M059J (cell line): ENCODE data around the gene PPP2R2D. TPM values are rescaled to one million over a fixed set of nuclear protein-coding genes. Genes with fewer than 3 reads are reported as not detected.
A peak's percentile ranks its signal among the peaks of the same experiment; 100 is the strongest.

Experiments used
- DNase-seq: peaks from one replicate; pipeline ENCODE4 v3.0.0-alpha.2; 2012; ENCODE audit warnings: low read depth
- total RNA-seq: library from RNA; depleted of rRNA; stranded (reverse); fragments of >200 nt; shearing (Covaris generic); gene quantifications from 2 replicates; pipeline ENCODE4 v1.2.3, GENCODE V29; 2014; rRNA removed

Gene PPP2R2D
- 28.3 and 36.1 TPM in 2 replicates for total RNA-seq

- DNase-seq, result peak; percentile 85
Observed at GRCh38 chr10:131900350-131901152, at the start of gene PPP2R2D. PPP2R2D (plus strand) TSS chr10:131901008; CDS start chr10:131901149, 141 bp downstream.

- DNase-seq, result no peak
Observed at GRCh38 chr10:131851346-131851745, 49.5 kb upstream of the PPP2R2D start.

- no peak for DNase-seq
Observed at GRCh38 chr10:131852176-131852822, 48.5 kb upstream of the PPP2R2D start.

- DNase-seq, result no peak
Observed at GRCh38 chr10:131852823-131853609, 47.8 kb upstream of the PPP2R2D start.

- no peak for DNase-seq
Observed at GRCh38 chr10:131853610-131853964, 47.2 kb upstream of the PPP2R2D start.

- no peak for DNase-seq
Observed at GRCh38 chr10:131854579-131855335, 46.1 kb upstream of the PPP2R2D start.

GRCh38 chr10:131855461-131856401 lies 45.1 kb upstream of the PPP2R2D start:
- DNase-seq, result no peak

- DNase-seq, result no peak
Observed at GRCh38 chr10:131856441-131857094, 44.2 kb upstream of the PPP2R2D start.

- no peak for DNase-seq
Observed at GRCh38 chr10:131857156-131858117, 43.4 kb upstream of the PPP2R2D start.

GRCh38 chr10:131858118-131858515 lies 42.7 kb upstream of the PPP2R2D start:
- no peak for DNase-seq

GRCh38 chr10:131858583-131859340 lies 42.0 kb upstream of the PPP2R2D start:
- no peak for DNase-seq

GRCh38 chr10:131859341-131860020 lies 41.3 kb upstream of the PPP2R2D start:
- DNase-seq, result no peak

- DNase-seq, result no peak
Observed at GRCh38 chr10:131860311-131860710, 40.5 kb upstream of the PPP2R2D start.

GRCh38 chr10:131860806-131861440 lies 39.9 kb upstream of the PPP2R2D start:
- DNase-seq, result no peak

GRCh38 chr10:131862548-131862947 lies 38.3 kb upstream of the PPP2R2D start:
- no peak for DNase-seq

GRCh38 chr10:131865223-131865917 lies 35.4 kb upstream of the PPP2R2D start:
- DNase-seq, result no peak
